GM21576 (cell line): ENCODE results near the gene RAB3GAP2.
"Not testable (repeated sequence)": the region's sequence is repeated elsewhere in the genome, so short reads cannot be mapped to it uniquely, and the experiment has no call there.

Experiments used
- ATAC-seq: cut with Tn5 transposase; IDR thresholded peaks from one replicate; pipeline ENCODE4 v1.9.1; 2021; ENCODE audit warnings: mild to moderate bottlenecking, moderate library complexity; ENCODE audit not compliant: unreplicated experiment

Gene RAB3GAP2, protein sequence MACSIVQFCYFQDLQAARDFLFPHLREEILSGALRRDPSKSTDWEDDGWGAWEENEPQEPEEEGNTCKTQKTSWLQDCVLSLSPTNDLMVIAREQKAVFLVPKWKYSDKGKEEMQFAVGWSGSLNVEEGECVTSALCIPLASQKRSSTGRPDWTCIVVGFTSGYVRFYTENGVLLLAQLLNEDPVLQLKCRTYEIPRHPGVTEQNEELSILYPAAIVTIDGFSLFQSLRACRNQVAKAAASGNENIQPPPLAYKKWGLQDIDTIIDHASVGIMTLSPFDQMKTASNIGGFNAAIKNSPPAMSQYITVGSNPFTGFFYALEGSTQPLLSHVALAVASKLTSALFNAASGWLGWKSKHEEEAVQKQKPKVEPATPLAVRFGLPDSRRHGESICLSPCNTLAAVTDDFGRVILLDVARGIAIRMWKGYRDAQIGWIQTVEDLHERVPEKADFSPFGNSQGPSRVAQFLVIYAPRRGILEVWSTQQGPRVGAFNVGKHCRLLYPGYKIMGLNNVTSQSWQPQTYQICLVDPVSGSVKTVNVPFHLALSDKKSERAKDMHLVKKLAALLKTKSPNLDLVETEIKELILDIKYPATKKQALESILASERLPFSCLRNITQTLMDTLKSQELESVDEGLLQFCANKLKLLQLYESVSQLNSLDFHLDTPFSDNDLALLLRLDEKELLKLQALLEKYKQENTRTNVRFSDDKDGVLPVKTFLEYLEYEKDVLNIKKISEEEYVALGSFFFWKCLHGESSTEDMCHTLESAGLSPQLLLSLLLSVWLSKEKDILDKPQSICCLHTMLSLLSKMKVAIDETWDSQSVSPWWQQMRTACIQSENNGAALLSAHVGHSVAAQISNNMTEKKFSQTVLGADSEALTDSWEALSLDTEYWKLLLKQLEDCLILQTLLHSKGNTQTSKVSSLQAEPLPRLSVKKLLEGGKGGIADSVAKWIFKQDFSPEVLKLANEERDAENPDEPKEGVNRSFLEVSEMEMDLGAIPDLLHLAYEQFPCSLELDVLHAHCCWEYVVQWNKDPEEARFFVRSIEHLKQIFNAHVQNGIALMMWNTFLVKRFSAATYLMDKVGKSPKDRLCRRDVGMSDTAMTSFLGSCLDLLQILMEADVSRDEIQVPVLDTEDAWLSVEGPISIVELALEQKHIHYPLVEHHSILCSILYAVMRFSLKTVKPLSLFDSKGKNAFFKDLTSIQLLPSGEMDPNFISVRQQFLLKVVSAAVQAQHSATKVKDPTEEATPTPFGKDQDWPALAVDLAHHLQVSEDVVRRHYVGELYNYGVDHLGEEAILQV (N-terminal part only)

DNA sequence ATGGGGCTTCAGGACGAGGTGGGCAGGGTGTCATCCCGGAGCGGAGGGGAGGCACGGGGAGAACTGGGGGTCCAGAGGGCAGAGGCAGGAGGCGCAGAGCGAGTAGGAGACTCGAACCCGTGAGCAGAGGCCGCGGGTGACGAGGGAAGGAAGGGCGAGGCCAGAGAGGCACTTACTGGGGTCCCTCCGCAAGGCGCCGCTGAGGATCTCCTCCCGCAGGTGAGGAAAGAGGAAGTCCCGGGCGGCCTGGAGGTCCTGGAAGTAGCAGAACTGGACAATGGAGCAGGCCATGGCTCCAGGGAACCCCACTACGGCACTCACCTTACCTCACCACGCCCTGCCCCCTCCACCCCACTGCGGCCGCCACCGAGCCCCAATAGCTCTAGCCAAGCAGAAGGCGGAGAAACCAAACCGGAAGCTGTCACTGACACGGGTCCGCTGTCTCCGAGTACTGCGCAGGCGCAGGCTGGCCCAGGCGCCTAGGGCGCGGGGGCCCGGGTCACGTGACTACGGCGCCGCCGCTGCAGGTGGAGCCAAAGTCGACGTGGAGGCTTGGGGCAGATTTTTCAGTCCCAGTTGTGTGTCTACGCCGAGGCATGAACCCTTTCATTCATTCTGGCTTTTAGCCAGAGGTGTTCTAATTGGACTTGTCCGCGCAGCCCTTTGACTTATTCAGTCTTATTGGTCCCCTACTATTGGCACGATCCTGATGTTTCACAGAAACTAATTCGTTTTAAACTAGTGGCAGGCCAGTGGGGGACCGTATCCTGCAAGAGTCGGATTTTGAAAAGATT lies at the start of gene RAB3GAP2:
RAB3GAP2 (minus strand) TSS at position 407 of the 794 bp plus-strand sequence; CDS start at position 291, 116 bp downstream.
- peak; percentile 97 for ATAC-seq

DNA sequence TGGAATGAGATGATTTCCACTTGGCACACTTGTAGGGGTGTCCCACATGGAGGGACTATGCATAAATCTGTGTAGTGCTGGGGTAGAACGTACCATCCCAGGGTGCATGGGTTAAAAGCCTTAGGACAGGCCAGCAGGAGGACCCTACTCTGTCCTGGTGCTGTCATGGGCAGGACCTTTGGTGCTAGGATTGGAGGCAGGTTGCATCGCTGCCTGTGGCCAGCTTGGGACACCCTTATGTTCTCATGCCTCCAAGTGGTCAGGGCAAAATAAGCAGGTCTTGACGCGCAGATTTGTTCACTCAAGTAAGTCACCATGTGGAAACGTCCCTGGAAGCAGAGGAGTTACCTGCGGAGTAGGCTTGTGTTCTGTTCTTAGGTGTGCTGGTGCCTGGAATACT lies 49.5 kb upstream of the RAB3GAP2 start:
- ATAC-seq = no peak

GRCh38 chr1:220320709-220321108 lies 48.5 kb upstream of the RAB3GAP2 start:
- ATAC-seq = no peak

- ATAC-seq = no peak
These were observed 46.4 kb upstream of the RAB3GAP2 start for GRCh38 chr1:220318673-220319072.

GRCh38 chr1:220317161-220317560 lies 44.9 kb upstream of the RAB3GAP2 start:
- no peak for ATAC-seq

- no peak for ATAC-seq
These were observed 44.1 kb upstream of the RAB3GAP2 start for GRCh38 chr1:220316305-220316704.

DNA sequence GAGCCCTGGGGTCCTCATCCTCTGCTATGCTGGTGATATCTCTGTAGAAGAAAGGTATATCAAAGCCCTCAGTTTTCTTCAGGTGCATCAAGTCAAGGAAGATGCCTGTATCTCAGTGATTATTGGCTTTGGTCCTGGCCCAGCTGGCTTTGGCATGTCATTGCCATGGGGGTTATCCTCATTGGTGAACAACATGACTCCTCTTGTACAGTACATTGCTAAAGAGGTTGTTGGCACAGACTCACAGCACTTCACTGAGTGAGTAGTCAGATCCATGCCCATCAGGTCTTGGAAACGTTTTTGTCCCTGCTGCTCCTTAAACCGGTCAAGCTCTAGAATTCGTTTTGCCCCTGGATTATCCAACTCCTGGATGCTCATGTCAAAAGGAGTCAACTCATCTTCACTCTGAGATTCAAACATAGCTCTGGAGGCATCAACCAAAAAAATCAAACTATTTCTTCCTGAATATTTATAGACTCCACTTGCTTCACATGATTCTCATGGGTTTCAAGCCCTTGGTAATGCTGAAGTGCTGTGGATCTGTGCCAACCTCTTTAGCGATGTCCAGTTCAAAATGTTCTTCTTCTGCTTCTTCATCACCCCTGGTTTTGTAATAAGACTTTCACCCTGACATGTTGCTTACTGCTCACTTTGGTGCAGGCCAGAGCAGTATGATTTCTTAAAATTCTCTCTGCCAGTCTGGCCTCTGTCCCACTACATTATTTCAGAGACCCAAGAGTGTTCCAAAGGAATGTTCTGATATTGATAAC lies 43.0 kb upstream of the RAB3GAP2 start:
- ATAC-seq = no peak

- no peak for ATAC-seq
These were observed 41.3 kb upstream of the RAB3GAP2 start for GRCh38 chr1:220313576-220313975.

DNA sequence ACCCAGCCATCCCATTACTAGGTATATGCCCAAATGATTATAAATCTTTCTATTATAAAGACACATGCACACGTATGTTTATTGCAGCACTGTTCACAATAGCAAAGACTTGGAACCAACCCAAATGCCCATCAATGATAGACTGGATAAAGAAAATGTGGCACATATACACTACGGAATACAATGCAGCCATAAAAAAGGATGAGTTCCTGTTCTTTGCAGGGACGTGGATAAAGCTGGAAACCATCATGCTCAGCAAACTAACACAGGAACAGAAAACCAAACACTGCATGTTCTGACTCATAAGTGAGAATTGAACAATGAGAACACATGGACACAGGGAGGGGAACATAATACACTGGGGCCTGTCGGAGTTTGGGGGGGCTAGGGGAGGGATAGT lies 37.9 kb upstream of the RAB3GAP2 start:
- not testable (repeated sequence) for ATAC-seq

DNA sequence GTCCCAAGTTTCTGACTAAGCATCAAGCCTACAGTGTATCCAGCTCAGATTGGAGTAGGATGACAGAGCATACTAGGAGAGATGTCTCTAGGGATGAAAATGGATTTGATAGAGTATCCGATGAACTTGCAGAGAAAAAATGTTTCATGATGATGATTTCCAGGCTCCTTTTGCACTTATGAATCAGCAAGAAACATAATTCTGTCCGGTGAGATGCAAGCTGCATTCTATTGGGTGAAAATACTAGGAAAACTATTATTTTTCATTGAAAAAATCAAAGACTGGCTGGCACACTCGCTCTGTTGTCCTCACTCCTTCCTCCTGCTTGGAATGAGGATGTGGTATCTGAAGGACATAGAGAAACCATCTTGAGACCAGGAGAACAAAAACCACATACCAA lies 35.4 kb upstream of the RAB3GAP2 start:
- no peak for ATAC-seq

GRCh38 chr1:220306339-220306738 lies 34.1 kb upstream of the RAB3GAP2 start:
- ATAC-seq = no peak

DNA sequence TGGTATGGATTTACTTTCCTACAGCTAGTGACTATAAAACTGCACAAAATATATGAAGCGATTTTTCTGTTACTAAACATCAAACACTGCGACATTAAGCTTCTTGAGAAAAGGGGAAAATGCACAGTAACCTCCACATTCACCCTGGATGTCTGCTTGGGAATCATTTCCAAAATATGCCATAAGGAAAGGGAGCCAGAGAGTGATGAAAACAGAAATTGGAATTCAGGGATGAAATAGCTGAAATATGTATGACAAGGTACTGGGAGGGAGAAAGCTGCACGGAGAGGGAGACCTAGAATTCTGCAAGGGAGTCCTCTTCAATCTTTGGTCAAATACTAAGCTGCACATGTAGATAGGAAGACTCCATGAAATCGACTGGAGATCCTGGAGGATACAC lies 31.6 kb upstream of the RAB3GAP2 start:
- no peak for ATAC-seq

DNA sequence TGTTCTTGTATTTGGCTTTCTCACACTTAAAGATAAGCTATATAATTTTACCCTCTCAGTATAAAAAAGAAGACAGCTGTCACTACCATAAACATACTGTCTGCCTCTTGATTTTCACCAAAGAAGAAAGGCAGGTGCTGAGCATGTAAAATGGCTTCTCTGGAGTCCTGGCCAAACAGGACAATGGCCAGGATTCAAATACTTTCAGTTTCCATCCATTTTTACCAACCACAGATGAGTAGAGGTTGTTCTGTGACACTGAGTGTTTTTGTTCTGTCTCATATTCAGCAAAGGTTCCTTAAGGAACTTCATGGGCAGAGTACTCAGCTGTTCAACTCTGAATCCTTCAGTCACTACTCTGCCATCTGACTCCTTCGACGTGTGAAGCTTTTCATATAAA lies 29.4 kb upstream of the RAB3GAP2 start:
- no peak for ATAC-seq

GRCh38 chr1:220300442-220301121 lies 28.3 kb upstream of the RAB3GAP2 start:
- no peak for ATAC-seq

DNA sequence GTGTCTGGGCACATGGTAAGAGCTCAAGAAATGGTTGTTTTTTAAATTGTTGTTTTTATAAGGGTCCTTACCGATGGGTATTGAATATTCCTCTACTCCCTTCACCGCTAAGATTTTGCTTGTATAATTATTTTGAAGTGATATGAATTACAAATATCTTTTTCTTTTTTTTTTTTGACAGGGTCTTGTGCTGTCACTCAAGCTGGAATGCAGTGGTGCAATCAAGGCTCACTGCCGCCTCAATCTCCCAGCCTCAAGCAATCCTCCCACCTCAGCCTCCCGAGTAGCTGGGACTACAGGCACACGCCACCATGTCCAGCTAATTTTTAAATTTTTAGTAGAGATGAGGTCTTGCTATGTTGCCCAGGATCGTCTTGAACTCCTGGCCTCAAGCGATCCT lies 27.1 kb upstream of the RAB3GAP2 start:
- ATAC-seq = no peak

GRCh38 chr1:220298470-220299205 lies 26.4 kb upstream of the RAB3GAP2 start:
- ATAC-seq = no peak

- ATAC-seq = no peak
These were observed 24.7 kb upstream of the RAB3GAP2 start for GRCh38 chr1:220296981-220297380.

GRCh38 chr1:220294846-220295301 lies 22.6 kb upstream of the RAB3GAP2 start:
- ATAC-seq = no peak
